GM18861 (cell line): ENCODE results near the gene KMT2A.
"Not testable (repeated sequence)": the region's sequence is repeated elsewhere in the genome, so short reads cannot be mapped to it uniquely, and the experiment has no call there.

Experiments
- ATAC-seq: cut with Tn5 transposase; IDR thresholded peaks from one replicate; pipeline ENCODE4 v1.9.1; 2021; ENCODE audit not compliant: unreplicated experiment

The KMT2A gene

DNA sequence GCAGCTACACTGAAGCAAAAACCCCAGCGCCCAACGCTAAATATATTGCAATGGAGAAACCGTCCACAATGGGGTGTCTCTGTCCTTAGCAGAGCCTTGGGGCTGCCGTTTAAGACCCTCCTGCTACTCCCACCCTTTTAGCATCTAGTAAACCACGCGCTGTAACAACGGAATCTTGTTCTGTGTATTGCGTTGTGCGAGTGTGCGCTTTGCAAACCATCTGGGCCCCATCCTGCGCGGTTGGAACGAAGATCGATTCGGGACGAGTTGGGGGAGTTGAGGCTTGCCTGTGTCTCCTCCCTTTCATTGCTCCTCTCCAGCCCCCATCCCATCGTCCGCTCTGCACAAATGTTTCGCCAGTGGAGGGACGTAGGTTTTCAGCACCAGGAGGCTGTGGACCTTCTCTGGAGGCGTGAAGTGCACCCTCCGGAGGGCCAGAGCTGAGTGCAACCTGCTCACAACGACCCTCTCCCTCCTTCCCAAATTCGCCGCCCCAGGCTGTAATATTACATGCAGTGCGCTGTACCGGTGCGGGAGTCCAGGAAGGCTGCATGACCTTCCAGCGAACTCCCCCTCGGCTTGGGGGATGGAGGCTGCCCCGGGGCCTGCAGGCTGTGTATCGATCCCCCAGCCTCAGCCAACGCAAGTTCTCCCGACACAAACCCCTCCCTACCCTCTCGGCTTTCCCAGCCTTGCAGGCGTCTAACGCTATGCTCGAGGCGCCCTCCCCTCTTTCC is 1.6 kb upstream of the KMT2A start:
- no peak for ATAC-seq

DNA sequence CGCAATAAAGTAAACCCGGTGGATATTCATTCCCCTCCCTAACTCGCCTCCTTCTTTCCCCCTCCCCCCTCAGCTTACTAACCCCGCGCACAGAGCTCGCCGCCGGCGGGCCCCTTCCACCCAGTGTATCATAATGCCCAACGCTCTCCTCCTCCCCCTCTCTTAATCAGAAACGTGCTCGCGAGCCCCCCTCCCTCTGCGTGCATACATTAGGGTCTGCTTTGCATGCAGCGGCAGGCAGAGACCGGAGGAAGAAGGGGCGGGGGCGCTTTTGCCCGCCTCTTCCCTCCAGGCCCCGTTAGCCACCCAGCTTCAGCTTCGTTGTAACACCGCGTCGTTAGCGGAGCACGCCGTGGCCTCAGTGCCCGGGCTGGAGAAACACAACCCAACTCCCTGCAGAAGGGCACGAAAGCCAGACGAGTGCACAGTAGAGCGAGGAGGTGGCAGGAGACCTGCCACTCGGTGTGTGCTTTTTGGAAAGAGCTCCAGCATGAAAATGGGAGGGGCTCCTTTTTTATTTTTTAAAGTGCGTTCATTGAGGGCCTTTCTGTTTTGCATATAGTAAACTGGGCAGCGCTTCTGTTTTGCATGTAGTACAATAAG is 901 bp upstream of the KMT2A start:
- ATAC-seq = peak; percentile 30

DNA sequence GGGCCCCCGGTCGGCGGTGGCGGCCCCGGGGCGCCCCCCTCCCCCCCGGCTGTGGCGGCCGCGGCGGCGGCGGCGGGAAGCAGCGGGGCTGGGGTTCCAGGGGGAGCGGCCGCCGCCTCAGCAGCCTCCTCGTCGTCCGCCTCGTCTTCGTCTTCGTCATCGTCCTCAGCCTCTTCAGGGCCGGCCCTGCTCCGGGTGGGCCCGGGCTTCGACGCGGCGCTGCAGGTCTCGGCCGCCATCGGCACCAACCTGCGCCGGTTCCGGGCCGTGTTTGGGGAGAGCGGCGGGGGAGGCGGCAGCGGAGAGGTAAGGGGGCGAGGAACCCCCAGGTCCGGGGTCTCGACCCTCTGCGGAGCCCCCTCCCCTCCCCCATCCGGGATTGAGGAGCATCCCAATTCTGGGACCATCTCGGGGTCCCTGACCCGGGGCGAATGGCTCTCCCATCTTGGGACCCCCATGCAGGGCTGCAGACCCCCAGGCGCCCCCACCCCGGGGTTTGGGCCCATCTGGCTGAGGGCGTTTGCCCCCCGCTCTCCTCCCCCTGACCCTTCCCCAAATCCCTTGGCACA is 431 bp downstream of the KMT2A start:
- ATAC-seq = peak; percentile 8

DNA sequence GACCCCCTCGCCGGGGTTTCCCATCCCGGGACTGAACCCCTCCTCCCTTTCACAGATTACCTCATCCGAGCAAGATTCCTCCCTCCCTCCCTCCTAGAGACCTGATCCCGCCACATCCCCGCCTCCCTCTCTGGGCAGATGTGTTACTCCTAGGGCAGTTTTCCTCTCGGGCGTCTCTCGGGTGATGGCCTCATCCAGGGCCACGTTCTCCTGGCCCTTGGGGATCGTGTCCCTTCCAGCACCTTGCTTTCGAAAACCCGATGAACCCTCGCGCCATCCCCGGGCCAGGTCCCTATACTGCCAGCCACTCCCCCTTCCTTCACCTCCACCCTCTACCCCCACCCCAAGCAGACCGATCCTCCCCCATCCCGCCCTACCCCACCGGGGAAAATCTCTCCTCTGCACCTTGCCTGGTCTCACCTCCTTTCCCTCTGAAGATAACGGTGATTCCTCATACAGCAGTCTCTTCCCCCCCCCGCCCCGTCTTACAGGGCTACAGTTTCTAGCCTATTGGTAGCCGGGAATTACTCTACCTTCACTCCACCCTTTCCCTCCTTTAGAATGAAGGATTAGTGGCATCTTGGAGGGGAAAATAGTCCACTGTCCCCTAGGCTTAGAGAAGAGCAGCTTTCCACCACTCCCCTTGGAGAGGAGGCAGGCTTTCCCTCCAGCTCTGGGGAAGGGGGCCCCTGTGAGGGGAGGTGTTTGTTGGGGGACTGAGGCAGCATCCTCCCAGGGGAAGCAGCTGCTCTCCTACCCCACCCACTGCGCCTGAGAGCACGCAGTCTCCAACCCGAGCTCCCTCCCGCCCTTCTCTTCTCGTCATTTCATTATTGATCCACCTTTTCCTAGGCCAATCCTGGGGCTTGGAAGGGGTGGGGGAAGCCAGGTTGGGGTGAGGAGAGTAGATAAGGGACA is 1.2 kb downstream of the KMT2A start:
- no peak for ATAC-seq

DNA sequence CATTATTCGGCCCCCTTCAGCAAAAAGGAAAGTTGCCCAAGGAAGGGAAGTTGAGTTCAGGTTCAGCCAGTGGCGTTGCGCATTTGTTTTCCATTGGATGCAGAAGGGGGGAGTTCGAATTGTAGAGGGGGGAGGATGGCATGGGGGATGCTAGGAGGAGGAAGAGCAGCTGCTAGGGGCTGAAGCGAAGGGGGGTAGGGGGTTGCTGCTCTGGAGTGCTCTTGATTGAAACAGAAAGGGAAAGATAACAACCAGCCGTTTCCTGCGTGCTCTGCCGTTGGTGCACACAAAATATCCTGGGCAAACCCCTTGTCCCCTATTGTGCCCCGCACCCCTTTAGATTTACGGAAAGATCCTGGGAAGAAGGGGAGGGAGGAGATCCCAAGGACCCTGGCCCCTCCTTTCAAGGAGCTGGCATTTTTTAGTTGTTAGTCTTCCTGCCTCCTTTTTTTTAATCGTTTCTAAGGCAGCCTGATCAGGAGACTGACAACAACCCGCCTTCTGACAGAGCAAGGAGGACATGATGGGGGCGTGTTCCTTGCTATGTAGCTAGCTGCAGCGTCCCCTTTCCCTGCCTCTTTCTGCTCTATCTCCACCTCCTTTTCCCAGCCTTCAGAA is 2.1 kb downstream of the KMT2A start:
- no peak for ATAC-seq

DNA sequence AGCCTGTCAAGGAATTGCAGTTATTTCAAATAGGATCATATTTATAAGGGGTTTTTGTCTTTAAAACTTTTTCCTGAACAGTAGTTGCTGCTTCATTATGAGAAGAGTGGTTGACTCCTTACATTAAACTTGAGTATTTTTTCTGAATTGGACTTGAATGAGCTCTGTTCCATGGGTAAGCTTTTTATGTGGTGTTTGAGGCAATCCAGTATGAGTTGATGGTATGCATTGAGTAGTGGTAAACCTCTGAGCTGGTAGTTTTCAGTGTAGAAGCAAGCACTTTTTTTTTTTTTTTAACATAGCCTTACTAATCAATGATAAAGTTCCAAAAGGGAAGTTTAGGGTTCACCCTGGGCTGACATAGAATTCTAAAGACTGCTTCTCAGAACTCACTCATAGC is 3.4 kb downstream of the KMT2A start:
- ATAC-seq = no peak

DNA sequence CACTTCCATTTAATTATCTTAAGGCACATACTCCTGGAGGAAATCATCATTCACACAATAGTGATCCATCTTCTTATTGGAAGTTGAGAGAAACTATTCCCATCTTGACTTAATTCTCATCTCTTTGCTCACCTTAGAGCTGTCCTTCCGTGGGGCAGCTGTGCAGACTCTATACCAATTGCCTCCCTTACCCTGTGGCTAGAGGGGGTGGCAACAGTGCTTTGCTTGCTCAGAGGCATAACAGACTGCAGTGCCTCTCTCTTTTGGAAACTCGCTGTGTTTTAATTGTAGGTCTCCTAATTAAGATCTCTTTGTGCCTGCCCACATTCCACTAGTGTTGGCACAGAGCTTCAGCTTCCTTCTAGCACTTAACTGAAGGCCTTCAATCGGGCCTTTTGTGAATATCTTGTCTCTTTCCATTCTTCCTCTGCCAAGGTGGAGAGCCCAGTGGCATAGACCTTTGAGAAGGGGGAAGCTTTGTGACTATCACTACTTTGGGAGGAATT is 5.5 kb downstream of the KMT2A start:
- no peak for ATAC-seq

DNA sequence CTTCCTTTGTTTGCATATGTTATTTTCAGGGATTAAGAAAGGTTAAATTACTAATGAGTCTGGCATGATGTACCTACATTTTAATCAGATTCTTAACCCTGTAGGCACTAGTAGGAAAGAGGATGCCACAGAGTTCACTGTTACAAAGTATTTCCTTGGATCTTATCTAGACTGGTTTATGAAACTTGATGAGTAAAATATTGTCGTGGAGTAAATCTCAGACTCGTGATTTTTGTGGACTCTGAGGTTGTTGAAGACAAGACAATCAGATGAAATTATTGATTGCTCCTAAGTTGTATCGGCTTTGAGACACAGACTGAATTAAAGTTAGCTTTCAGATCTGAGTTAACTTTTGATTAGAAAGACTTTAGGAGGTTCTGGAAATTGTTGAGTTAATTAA is 6.0 kb downstream of the KMT2A start:
- ATAC-seq = no peak

DNA sequence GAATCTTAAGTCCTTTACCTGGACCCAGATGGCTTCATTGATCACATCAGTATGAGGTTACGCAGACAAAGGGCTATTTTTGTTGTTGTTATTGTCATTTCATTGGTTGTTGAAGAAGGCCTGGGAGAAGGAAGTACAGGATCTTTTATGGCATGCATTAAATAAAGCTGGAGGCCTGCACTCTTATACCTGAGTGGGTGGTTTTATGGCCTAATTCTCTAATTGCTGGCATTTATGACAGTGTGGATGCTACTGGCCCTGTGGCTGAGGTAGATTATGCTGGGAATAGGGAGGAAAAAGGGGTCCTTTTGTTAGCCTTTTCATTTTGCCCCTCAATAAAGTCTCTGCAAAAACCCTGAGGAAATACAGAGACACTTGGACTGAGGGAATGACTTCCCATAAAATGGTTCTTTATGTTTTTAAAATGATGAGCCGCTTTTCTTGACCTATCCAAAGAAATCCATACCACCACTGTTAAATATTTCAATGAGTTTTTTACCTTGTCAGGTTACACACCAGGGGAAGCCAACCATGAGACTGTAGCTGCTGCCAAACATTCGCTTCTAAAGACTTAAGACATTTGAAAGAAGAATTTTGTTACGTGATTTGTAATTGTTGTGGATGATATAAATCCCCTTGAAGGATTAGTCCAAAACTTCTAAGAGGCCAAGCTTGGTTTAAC is 6.8 kb downstream of the KMT2A start:
- peak; percentile 9 for ATAC-seq

DNA sequence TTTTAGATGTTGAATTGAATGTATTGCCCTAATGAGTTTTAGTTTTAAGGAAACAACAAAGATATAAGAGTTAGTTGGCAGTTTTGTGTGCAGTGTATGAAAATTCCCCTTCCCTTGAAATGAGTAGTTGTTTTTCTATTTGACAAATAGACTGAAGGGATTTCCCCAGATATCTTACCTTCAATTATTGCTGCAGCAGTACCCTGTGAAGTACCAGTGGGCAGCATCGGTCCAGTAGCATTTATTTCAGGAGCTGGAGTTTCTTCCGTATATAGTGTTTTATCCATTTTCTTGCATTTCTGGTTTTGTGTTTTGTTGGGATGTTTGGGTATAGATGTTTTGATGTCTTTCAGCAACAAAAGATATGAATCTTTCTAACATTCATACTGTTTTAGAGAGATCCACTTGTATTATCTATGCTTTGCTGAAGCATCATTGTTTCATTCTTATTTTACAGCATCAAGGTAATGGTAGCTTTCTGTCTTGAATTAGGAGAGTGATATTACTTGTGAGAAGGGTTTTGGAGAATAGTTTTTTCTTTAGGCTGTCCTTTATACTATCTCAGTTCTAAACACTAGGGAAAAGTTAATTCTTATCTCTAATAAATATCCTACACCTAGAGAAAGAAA is 7.4 kb downstream of the KMT2A start:
- ATAC-seq = peak; percentile 28

DNA sequence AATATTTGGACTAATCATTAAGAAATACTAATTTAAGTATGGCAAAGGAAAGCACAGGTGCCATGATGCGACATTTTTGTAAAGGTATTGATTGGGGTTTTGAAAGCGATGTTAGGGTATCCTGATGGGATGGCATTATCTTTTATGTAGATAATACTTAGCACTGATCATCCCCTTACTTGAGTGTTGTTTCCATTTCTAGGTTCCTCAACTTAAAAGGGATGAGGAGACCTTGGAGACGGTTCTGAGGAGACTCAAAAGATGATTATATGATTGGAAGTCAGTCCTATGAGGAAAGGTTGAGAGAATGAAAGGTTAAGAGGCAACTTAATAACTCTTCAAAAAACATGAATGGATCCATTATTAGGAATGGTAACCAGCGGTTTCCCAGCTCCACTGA is 11.1 kb downstream of the KMT2A start:
- ATAC-seq = no peak

DNA sequence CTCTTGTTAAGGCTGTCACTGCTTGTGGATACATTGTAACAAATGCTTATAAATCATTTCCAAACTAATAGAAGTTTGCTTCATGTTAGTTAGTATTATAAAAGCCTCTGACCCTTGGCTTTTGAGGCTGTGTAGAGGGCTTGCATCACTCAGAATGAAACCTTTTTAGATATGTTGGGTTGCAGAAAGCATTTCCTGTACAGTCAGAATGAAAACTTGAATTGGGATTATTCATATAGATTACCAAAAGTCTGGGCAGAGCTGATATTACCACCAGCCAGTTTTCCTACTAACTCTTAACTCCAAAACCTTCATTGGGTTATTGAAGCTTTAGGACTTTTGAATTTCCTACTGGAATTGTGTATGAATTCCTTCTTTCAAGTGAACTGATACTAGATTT is 12.0 kb downstream of the KMT2A start:
- ATAC-seq = peak; percentile 82

DNA sequence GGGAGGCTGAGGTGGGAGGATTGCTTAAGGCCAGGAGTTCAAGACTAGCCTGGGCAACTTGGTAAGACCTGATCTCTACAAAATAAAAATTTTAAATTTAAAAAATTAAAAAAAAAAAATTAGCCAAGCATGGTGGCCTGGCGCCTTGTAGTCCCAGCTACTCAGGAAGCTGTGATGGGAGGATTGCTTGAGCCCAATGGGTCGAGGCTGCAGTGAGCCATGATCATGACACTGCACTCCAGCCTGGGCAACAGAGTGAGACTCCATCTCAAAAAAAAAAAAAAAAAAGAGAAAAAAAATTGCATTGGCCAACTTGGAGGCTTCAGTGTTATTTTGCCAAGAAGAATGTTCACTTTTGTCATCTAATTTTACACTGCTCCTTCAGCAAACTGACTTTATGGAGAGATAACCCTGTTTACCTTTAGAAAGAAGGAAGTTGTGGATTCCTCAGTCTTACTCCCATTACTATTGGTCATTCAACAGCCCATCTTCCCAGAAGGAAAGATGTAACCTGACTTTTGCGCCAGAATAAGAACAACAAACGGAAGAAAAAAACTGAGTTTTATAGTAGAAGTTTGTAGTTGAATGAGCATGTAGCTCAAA is 13.1 kb downstream of the KMT2A start:
- ATAC-seq = no peak

DNA sequence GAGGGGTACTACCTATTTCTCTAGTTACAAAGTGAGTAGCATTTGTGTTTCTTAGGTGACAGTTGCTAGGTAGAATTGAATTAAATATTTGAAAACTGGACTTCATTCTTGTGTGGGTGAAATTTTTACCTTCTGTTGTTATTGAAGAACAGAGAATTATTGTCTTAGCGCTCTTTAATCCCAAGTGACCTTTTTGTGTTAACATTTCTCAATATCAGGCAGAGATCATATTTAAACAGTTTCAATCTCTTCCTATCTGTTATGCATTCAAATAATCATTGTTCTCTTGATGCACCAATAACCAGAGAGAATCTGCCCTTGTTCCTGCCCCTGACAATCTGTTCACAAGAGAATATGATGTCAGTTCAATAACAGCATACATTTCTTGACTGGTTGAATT is 14.2 kb downstream of the KMT2A start:
- ATAC-seq = no peak

DNA sequence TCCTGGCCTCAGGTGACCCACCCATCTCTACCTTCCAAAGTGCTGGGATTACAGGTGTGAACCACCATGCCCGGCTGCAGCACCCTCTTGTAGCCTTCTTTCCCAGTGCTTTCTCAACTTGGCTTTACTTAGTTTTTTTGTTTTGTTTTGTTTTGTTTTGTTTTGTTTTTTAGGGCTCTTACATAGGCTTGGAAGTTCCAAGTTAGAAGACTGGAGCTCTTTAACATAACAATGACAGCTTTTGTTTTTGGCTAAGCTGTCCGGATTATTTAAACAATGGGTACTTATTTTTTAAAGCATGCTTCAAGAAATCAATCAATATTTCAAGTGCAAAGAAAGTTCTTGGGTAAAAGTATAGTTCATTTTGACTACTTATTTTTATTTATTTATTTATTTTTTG is 25.9 kb downstream of the KMT2A start:
- no peak for ATAC-seq

DNA sequence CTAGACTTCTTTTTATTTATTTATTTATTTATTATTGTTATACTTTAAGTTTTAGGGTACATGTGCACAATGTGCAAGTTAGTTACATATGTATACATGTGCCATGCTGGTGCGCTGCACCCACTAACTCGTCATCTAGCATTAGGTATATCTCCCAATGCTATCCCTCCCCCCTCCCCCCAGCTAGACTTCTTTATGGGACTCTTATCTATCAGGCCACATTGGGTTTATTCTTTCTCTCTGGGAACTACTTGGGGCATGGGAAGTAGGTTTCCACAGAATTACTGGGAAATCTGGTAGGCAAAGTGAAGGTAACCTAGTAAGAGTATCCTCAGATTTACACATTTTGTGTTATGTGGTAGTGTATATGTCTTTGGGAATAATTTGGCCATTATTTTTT is 32.7 kb downstream of the KMT2A start:
- not testable (repeated sequence) for ATAC-seq

DNA sequence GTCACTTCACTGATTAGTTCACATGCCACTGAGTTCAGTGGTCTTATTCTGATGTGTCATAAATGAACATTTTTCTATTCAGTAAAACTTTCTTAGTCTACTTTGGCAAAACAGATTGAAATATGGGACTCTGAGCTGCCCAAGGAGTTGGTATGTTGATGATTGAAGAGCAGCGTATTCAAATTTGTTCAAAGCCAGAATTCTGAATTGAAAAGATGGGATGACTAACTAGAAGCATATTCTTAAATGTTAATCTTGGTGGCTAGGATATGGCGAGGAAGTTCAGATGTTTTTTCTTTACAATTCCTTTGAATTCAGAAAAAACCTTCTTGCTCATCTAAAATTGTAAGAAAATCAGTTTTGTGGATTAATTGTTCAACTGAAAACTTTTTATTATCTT is 34.7 kb downstream of the KMT2A start:
- ATAC-seq = no peak

DNA sequence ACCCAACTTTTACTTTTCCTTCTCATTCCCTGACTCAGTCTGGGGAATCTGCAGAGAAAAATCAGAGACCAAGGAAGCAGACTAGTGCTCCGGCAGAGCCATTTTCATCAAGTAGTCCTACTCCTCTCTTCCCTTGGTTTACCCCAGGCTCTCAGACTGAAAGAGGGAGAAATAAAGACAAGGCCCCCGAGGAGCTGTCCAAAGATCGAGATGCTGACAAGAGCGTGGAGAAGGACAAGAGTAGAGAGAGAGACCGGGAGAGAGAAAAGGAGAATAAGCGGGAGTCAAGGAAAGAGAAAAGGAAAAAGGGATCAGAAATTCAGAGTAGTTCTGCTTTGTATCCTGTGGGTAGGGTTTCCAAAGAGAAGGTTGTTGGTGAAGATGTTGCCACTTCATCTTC is 37.2 kb downstream of the KMT2A start:
- no peak for ATAC-seq

DNA sequence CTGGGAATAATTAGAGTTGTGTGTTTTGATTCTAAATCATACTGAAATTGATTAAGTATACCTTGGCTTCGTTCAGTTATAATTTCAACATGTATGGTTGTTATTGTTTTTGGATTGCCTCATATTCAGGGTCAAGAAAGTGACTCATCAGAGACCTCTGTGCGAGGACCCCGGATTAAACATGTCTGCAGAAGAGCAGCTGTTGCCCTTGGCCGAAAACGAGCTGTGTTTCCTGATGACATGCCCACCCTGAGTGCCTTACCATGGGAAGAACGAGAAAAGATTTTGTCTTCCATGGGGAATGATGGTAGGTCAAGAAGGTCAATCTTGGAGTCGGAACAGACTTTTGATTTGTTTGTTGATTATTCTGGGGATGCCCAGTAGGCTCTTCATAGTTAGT is 40.4 kb downstream of the KMT2A start:
- ATAC-seq = no peak
